Measurements from ENCODE around the gene ADCYAP1R1. TPM values are rescaled to one million over a fixed set of nuclear protein-coding genes. Genes with fewer than 3 reads are reported as not detected.

ADCYAP1R1 gene
- total RNA-seq, 1 experiment from 2014 or later, result 8.9 TPM

DNA sequence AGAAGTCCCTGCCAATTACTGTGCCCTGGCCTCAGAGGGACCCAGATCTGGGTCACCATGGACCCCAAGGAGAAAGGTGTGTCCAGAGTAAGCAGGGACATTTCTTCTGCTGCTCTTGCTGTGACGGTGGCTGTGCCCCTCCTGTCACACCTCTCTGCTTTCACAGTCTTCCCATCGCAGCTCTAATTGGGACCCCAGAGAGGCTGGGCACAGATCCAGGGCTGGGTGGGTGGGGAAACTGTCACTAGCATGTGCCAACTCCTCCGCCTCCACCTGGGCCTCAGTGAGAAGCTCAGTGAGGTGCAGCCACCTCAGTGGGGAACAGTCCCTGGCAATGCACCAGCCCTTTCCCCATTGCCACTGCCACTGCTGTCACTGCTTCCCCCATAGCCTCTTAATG is 37.3 kb upstream of the ADCYAP1R1 start:
- H2AK5ac ChIP-seq (ENCODE audit: insufficient read length, low read length), result no peak overlapping the region
- no peak overlapping the region for H4K5ac ChIP-seq (ENCODE audit: insufficient read length, low read depth, low read length)
- no peak overlapping the region for H3T11ph ChIP-seq (ENCODE audit: low read length)
- no peak overlapping the region for H2BK15ac ChIP-seq (ENCODE audit: low read depth, low read length)
- no peak overlapping the region for H3K9ac ChIP-seq (ENCODE audit: extremely low read depth, insufficient read length, low read length)
- H3K9me3 ChIP-seq (ENCODE audit: control insufficient read depth, low read depth, low read length), result no peaks in the 10 kb centered on the region
- H2BK5ac ChIP-seq (ENCODE audit: insufficient read length, low read length), result no peak overlapping the region
- H4K91ac ChIP-seq (ENCODE audit: insufficient read length, low read depth, low read length), result no peak overlapping the region
- Mint-ChIP-seq H3K36me3 (ENCODE audit: insufficient read depth in 1 of 3, low read depth in 3 of 3) (0 out of 7 replicates have a peak, but pooled peaks cover 0 to 8% (median 0%) of the 10 kb centered on the region in 3 experiments), H3K4me3 (no peak overlapping the region), H3K27ac (no peak overlapping the region), H3K4me1 (peaks cover 9% of the 10 kb centered on the region in 2 experiments), H3K27me3 (ENCODE audit: low read depth) (peaks cover 4% of the 10 kb centered on the region), H3K9me3 (peaks cover 3% of the 10 kb centered on the region in 2 experiments; a peak in 2 of 5 replicates)
- TF ChIP-seq, protein P1, sequence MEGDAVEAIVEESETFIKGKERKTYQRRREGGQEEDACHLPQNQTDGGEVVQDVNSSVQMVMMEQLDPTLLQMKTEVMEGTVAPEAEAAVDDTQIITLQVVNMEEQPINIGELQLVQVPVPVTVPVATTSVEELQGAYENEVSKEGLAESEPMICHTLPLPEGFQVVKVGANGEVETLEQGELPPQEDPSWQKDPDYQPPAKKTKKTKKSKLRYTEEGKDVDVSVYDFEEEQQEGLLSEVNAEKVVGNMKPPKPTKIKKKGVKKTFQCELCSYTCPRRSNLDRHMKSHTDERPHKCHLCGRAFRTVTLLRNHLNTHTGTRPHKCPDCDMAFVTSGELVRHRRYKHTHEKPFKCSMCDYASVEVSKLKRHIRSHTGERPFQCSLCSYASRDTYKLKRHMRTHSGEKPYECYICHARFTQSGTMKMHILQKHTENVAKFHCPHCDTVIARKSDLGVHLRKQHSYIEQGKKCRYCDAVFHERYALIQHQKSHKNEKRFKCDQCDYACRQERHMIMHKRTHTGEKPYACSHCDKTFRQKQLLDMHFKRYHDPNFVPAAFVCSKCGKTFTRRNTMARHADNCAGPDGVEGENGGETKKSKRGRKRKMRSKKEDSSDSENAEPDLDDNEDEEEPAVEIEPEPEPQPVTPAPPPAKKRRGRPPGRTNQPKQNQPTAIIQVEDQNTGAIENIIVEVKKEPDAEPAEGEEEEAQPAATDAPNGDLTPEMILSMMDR (conservative IDR thresholded peaks at IDR 0.05), result no peak
- no peaks in the 10 kb centered on the region for H3K23me2 ChIP-seq (ENCODE audit: insufficient read length, low read depth, low read length, poor library complexity, severe bottlenecking)
- H3K56ac ChIP-seq (ENCODE audit: insufficient read length, low read depth, low read length), result no peak overlapping the region
- no peak overlapping the region for H3K27ac ChIP-seq (ENCODE audit: insufficient read length, low read depth, low read length)
- no peak overlapping the region for H3K4me2 ChIP-seq (ENCODE audit: insufficient read depth, insufficient read length, low read length)
- no peak for DNase-seq
- H3K4me1 ChIP-seq (ENCODE audit: insufficient read depth, low read length), result no peaks in the 10 kb centered on the region
- no peak overlapping the region for H4K8ac ChIP-seq (replicated peaks; ENCODE audit: insufficient read length, low read depth, low read length)
- no peaks in the 10 kb centered on the region for H3K79me2 ChIP-seq (ENCODE audit: insufficient read depth, low read length)
- H3K79me1 ChIP-seq (ENCODE audit: insufficient read depth, low read depth, low read length, poor library complexity, severe bottlenecking), result no peaks in the 10 kb centered on the region
- no peaks in the 10 kb centered on the region for H3K27me3 ChIP-seq (ENCODE audit: insufficient read depth, low read length)
- no peak overlapping the region for H2BK12ac ChIP-seq (ENCODE audit: insufficient read length, low read depth, low read length)
- H3K4ac ChIP-seq (ENCODE audit: low read depth, low read length), result no peak overlapping the region
- H2BK120ac ChIP-seq (ENCODE audit: low read depth, low read length, poor library complexity, severe bottlenecking), result no peak overlapping the region
- H3K14ac ChIP-seq (ENCODE audit: insufficient read depth, low read length), result no peak overlapping the region
- no peak overlapping the region for H2BK20ac ChIP-seq (ENCODE audit: low read depth, low read length, poor library complexity, severe bottlenecking)
- H3K18ac ChIP-seq (ENCODE audit: insufficient read length, low read depth, low read length), result no peak overlapping the region
- WGBS (ENCODE audit: extremely low coverage, insufficient read length, low lambda C conversion rate), result no CpG with 5 or more reads among the region's 3 CpGs
- no peak overlapping the region for H2AFZ ChIP-seq (ENCODE audit: low read length)
- peaks cover 2% of the 10 kb centered on the region for H4K20me1 ChIP-seq (ENCODE audit: control insufficient read depth, insufficient read depth, insufficient read length)
- H3K23ac ChIP-seq (ENCODE audit: insufficient read length, low read depth, low read length), result no peak overlapping the region
